Neural crest cell (in vitro differentiated cells): Measurements from ENCODE around the gene RINL. TPM values are rescaled to one million over a fixed set of nuclear protein-coding genes. Genes with fewer than 3 reads are reported as not detected.

ENCODE experiments used
- DNase-seq: peaks from one replicate; pipeline ENCODE4 v3.0.0; 2021; ENCODE audit warnings: low read depth, mixed read lengths, low spot score
- H3K27ac Mint-ChIP-seq: one replicate; pipeline ENCODE4 v1.8.0; 2021; ENCODE audit warnings: mild to moderate bottlenecking, mixed read lengths; ENCODE audit not compliant: unreplicated experiment
- H3K27me3 Mint-ChIP-seq: 2 replicates; pipeline ENCODE4 v1.8.0; 2021; ENCODE audit warnings: low read depth, mild to moderate bottlenecking, mixed read lengths
- H3K36me3 Mint-ChIP-seq: 2 replicates; pipeline ENCODE4 v1.8.0; 2021; ENCODE audit warnings: low read depth, mild to moderate bottlenecking, mixed read lengths
- H3K4me1 Mint-ChIP-seq: 2 replicates; pipeline ENCODE4 v1.8.0; 2021; ENCODE audit warnings: mixed read lengths
- H3K4me3 Mint-ChIP-seq: one replicate; pipeline ENCODE4 v1.8.0; 2021; ENCODE audit warnings: mild to moderate bottlenecking, mixed read lengths
- H3K9me3 Mint-ChIP-seq: 2 replicates; pipeline ENCODE4 v1.8.0; 2021; ENCODE audit warnings: mixed read lengths
- CTCF ChIP-seq: fragments of 200-600 bp; sonication (generic); conservative IDR thresholded peaks from 2 replicates; pipeline ENCODE4 v1.5.0; 2021; ENCODE audit warnings: antibody characterized with exemption, mild to moderate bottlenecking
- total RNA-seq: library from RNA; stranded (reverse); gene quantifications from 2 replicates; pipeline ENCODE4 v1.2.1, GENCODE V29; 2021

Gene RINL
- total RNA-seq, 1 donor from 2014 or later = 1.4 TPM

- H3K9me3 Mint-ChIP-seq = no peaks in the 10 kb centered on the region
- no peak for DNase-seq
- TF ChIP-seq CTCF = no peak
- H3K27me3 Mint-ChIP-seq = no peaks in the 10 kb centered on the region
- H3K27ac Mint-ChIP-seq = no peak overlapping the region
- peaks cover 21% of the 10 kb centered on the region for H3K4me1 Mint-ChIP-seq
- no peak overlapping the region for H3K4me3 Mint-ChIP-seq
- H3K36me3 Mint-ChIP-seq = no peaks in the 10 kb centered on the region
Measured at GRCh38 chr19:38894968-38895367, 16.9 kb upstream of the RINL start.

GRCh38 chr19:38893341-38893771 lies 15.3 kb upstream of the RINL start:
- Mint-ChIP-seq H3K27me3 (no peaks in the 10 kb centered on the region), H3K4me3 (no peak overlapping the region), H3K9me3 (no peaks in the 10 kb centered on the region), H3K27ac (no peak overlapping the region), H3K36me3 (no peaks in the 10 kb centered on the region), H3K4me1 (peaks cover 6% of the 10 kb centered on the region)
- TF ChIP-seq CTCF = no peak
- no peak for DNase-seq

- Mint-ChIP-seq H3K4me1 (peaks cover 6% of the 10 kb centered on the region), H3K4me3 (no peak overlapping the region), H3K27me3 (no peaks in the 10 kb centered on the region), H3K27ac (no peak overlapping the region), H3K9me3 (no peaks in the 10 kb centered on the region), H3K36me3 (no peaks in the 10 kb centered on the region)
- DNase-seq = no peak
- no peak for TF ChIP-seq CTCF
Measured at GRCh38 chr19:38892841-38893240, 14.8 kb upstream of the RINL start.

GRCh38 chr19:38891771-38892170 lies 13.7 kb upstream of the RINL start:
- peak overlapping the region; percentile 83 for H3K27ac Mint-ChIP-seq
- no peaks in the 10 kb centered on the region for H3K27me3 Mint-ChIP-seq
- peak overlapping the region; percentile 56 for H3K4me3 Mint-ChIP-seq
- H3K9me3 Mint-ChIP-seq = no peaks in the 10 kb centered on the region
- DNase-seq = no peak
- peaks cover 6% of the 10 kb centered on the region for H3K4me1 Mint-ChIP-seq
- no peak for TF ChIP-seq CTCF
- no peaks in the 10 kb centered on the region for H3K36me3 Mint-ChIP-seq

GRCh38 chr19:38890686-38891085 lies 12.6 kb upstream of the RINL start:
- no peaks in the 10 kb centered on the region for H3K9me3 Mint-ChIP-seq
- H3K27ac Mint-ChIP-seq = no peak overlapping the region
- peaks cover 6% of the 10 kb centered on the region for H3K4me1 Mint-ChIP-seq
- no peak for TF ChIP-seq CTCF
- H3K4me3 Mint-ChIP-seq = no peak overlapping the region
- no peak for DNase-seq
- H3K27me3 Mint-ChIP-seq = no peaks in the 10 kb centered on the region
- H3K36me3 Mint-ChIP-seq = no peaks in the 10 kb centered on the region

GRCh38 chr19:38889803-38890202 lies 11.7 kb upstream of the RINL start:
- peaks cover 6% of the 10 kb centered on the region for H3K4me1 Mint-ChIP-seq

More at GRCh38 chr19:38889803-38890202, 11.7 kb upstream of the RINL start:
- Mint-ChIP-seq H3K36me3 (no peaks in the 10 kb centered on the region), H3K9me3 (no peaks in the 10 kb centered on the region), H3K27me3 (no peaks in the 10 kb centered on the region), H3K4me3 (no peak overlapping the region), H3K27ac (no peak overlapping the region)
- no peak for DNase-seq
- TF ChIP-seq CTCF = no peak
